ENCODE measurements around the gene SCNN1A. TPM values are rescaled to one million over a fixed set of nuclear protein-coding genes. Genes with fewer than 3 reads are reported as not detected.

SCNN1A gene
- total and polyA plus RNA-seq, 2 of the 13 experiments (the other 11 are each of a cell fraction or from before 2014, with no cell fraction given): 1.5 to 14.6 TPM

- TF ChIP-seq HMG20A (CRISPR knock-in tag; IDR thresholded peaks at IDR 0.05; ENCODE audit: borderline replicate concordance) (no peak), KLF11 (CRISPR knock-in tag; IDR thresholded peaks at IDR 0.05) (no peak), ZNF331 (CRISPR knock-in tag; IDR thresholded peaks at IDR 0.05) (no peak), MED1 (CRISPR knock-in tag; IDR thresholded peaks at IDR 0.05) (peak; percentile 16; the same call in 1 of the 2 replicates), ZBTB49 (CRISPR knock-in tag; IDR thresholded peaks at IDR 0.05; ENCODE audit: borderline replicate concordance) (no peak), NR2C2 (CRISPR knock-in tag; IDR thresholded peaks at IDR 0.05; ENCODE audit: borderline replicate concordance) (no peak), CSRNP2 (CRISPR knock-in tag; conservative IDR thresholded peaks at IDR 0.05; ENCODE audit: low read depth) (no peak), ZNF574 (CRISPR knock-in tag; IDR thresholded peaks at IDR 0.05) (no peak), ZNF709 (CRISPR knock-in tag; IDR thresholded peaks at IDR 0.05) (no peak), ZNF350 (CRISPR knock-in tag; IDR thresholded peaks at IDR 0.05; ENCODE audit: borderline replicate concordance, low read depth) (no peak), MAFK (conservative IDR thresholded peaks at IDR 0.05 in 1 of 2, IDR thresholded peaks at IDR 0.05 in 1 of 2; ENCODE audit: low read length in 2 of 2) (peak; percentile 55 to 75; a peak in 3 of 4 replicates), MAFG (CRISPR knock-in tag; IDR thresholded peaks at IDR 0.05) (peak; percentile 37; the same call in 1 of the 2 replicates), RARA (CRISPR knock-in tag; IDR thresholded peaks at IDR 0.05) (no peak), ELF1 (CRISPR knock-in tag; IDR thresholded peaks at IDR 0.05) (no peak), KLF16 (CRISPR knock-in tag; IDR thresholded peaks at IDR 0.05) (no peak), POLR2G (IDR thresholded peaks at IDR 0.05; ENCODE audit: low read depth, low read length) (0 out of 2 replicates have a peak, but pooled peaks have one; percentile 33), FOSL2 (CRISPR knock-in tag; IDR thresholded peaks at IDR 0.05) (peak; percentile 83), ZMYM3 (CRISPR knock-in tag; IDR thresholded peaks at IDR 0.05) (no peak), SCMH1 (CRISPR knock-in tag; IDR thresholded peaks at IDR 0.05; ENCODE audit: borderline replicate concordance) (no peak), ZNF652 (CRISPR knock-in tag; IDR thresholded peaks at IDR 0.05; ENCODE audit: borderline replicate concordance, low read depth) (no peak), ZFP82 (CRISPR knock-in tag; IDR thresholded peaks at IDR 0.05; ENCODE audit: borderline replicate concordance) (no peak), ZNF660 (CRISPR knock-in tag; IDR thresholded peaks at IDR 0.05; ENCODE audit: borderline replicate concordance, low read depth) (no peak), TGIF2 (CRISPR knock-in tag; IDR thresholded peaks at IDR 0.05) (no peak), ZNF17 (CRISPR knock-in tag; IDR thresholded peaks at IDR 0.05) (no peak), SMC3 (IDR thresholded peaks at IDR 0.05; ENCODE audit: low read length) (peak; percentile 65), ZFYVE20 (CRISPR knock-in tag; IDR thresholded peaks at IDR 0.05; ENCODE audit: borderline replicate concordance, low read depth) (no peak)
These were observed 51.9 kb downstream of the SCNN1A start (continued) for GRCh38 chr12:6323340-6323994.

Data from HepG2 (cell line).